Measurements from ENCODE around the gene SPTBN4. TPM values are rescaled to one million over a fixed set of nuclear protein-coding genes. Genes with fewer than 3 reads are reported as not detected.
"Not testable (repeated sequence)": the region's sequence is repeated elsewhere in the genome, so short reads cannot be mapped to it uniquely, and the experiment has no call there.

Gene SPTBN4
- polyA plus RNA-seq, 4 donors = 1.0 to 2.0 (median 1.6) TPM

GRCh38 chr19:40611900-40612698, 145.3 kb downstream of the SPTBN4 start:
- no peak for DNase-seq (ENCODE audit: low read depth in 4 of 4, low spot score in 3 of 4)

GRCh38 chr19:40612831-40613689, 146.3 kb downstream of the SPTBN4 start:
- DNase-seq (ENCODE audit: low read depth in 4 of 4, low spot score in 3 of 4) = no peak

GRCh38 chr19:40613690-40614621, 147.2 kb downstream of the SPTBN4 start:
- DNase-seq (ENCODE audit: low read depth in 4 of 4, low spot score in 3 of 4) = no peak

- no peak for DNase-seq (ENCODE audit: low read depth in 4 of 4, low spot score in 3 of 4)
These were observed 148.0 kb downstream of the SPTBN4 start for GRCh38 chr19:40614622-40615411.

GRCh38 chr19:40616178-40616577, 149.4 kb downstream of the SPTBN4 start:
- no peak for DNase-seq (ENCODE audit: low read depth in 4 of 4, low spot score in 3 of 4)

- DNase-seq (ENCODE audit: low read depth in 4 of 4, low spot score in 3 of 4) = no peak
These were observed 150.1 kb downstream of the SPTBN4 start for GRCh38 chr19:40616941-40617340.

- DNase-seq (ENCODE audit: low read depth in 4 of 4, low spot score in 3 of 4) = no peak
These were observed 151.2 kb downstream of the SPTBN4 start for GRCh38 chr19:40617961-40618360.

- DNase-seq (ENCODE audit: low read depth in 4 of 4, low spot score in 3 of 4) = no peak
These were observed 152.7 kb downstream of the SPTBN4 start for GRCh38 chr19:40619333-40620160.

- no peak for DNase-seq (ENCODE audit: low read depth in 4 of 4, low spot score in 3 of 4)
These were observed 153.3 kb downstream of the SPTBN4 start for GRCh38 chr19:40620161-40620485.

GRCh38 chr19:40621283-40621682, 154.5 kb downstream of the SPTBN4 start:
- no peak for DNase-seq (ENCODE audit: low read depth in 4 of 4, low spot score in 3 of 4)

- no peak for DNase-seq (ENCODE audit: low read depth in 4 of 4, low spot score in 3 of 4)
These were observed 155.4 kb downstream of the SPTBN4 start for GRCh38 chr19:40621966-40622772.

GRCh38 chr19:40622773-40623075, 155.9 kb downstream of the SPTBN4 start:
- no peak for DNase-seq (ENCODE audit: low read depth in 4 of 4, low spot score in 3 of 4)

- no peak for DNase-seq (ENCODE audit: low read depth in 4 of 4, low spot score in 3 of 4)
These were observed 156.8 kb downstream of the SPTBN4 start for GRCh38 chr19:40623403-40624251.

- not testable (repeated sequence) for DNase-seq (ENCODE audit: low read depth in 4 of 4, low spot score in 3 of 4)
These were observed 157.8 kb downstream of the SPTBN4 start for GRCh38 chr19:40624369-40625153.

- no peak for DNase-seq (ENCODE audit: low read depth in 4 of 4, low spot score in 3 of 4)
These were observed 158.8 kb downstream of the SPTBN4 start for GRCh38 chr19:40625406-40626120.
